Peyer's patch (tissue), 4 donors: ENCODE measurements around the gene BPTF.

Experiments used
- CTCF ChIP-seq, 6 experiments: fragments of 450-650 bp in 4 of 6; fragments of 200-600 bp in 2 of 6; sonication (generic) in 1 of 6; IDR thresholded peaks; one replicate each; pipeline ENCODE4 v1.5.1; 2017 to 2019; ENCODE audit warnings: antibody characterized with exemption in 6 of 6, mild to moderate bottlenecking in 3 of 6, moderate library complexity in 1 of 6
- POLR2A ChIP-seq, 2 donors: fragments of 450-650 bp; IDR thresholded peaks; one replicate each; pipeline ENCODE4 v1.5.1; 2017; ENCODE audit warnings: antibody characterized with exemption in 2 of 2, mild to moderate bottlenecking in 2 of 2, moderate library complexity in 2 of 2

DNA sequence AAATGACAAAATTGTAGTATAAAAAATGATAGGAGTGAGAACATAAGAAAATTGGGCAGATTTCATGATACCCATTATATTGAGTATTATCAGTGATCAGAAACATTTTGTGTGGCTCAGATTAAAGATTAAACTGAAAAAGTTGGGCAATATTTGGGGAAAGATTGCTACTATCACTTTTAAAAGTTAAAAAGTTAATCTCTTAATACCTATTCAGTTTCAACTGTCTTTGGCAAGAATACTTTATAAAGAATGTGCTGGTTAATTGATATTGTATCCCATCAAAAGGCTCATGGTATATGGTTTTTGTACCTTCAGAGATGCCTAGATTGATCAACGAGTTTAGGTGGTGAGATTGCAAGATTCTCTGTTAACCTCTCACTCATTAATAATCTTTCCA, 55.8 kb downstream of the BPTF start:
- no peak for TF ChIP-seq CTCF (IDR thresholded peaks at IDR 0.05)
- no peak for TF ChIP-seq POLR2A (IDR thresholded peaks at IDR 0.05)
